ENCODE measurements around the gene TMEM208.

The TMEM208 gene

DNA sequence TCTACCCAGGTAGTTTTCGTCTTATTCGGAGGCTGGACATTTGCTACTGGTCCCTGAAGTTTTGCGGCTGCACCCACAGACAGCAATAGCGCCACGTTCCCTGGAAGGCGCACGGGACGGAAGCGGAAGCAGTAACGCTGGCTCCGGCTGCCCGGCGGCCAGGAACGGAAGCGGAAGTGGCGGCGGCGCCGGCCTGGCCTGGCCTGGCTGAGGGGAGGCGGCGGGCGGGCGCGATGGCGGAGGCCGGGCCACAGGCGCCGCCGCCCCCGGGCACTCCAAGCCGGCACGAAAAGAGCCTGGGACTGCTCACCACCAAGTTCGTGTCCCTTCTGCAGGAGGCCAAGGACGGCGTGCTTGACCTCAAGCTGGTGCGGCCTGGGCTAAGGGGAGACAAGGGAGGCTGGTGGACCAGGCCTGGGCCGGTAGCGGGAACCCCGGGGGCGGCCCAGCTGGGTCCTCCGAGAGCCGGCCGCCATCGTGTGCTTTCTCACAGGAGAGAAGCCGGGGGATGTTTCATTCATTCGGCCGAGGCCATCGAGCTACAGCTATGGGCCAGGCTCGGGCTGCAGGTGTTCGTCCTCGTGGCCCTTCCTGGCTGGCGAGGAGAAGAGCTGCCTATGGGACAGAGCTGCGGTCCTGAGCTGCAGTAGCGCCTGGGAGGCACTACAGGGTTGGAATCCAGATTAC, 34.8 kb upstream of the TMEM208 start, which contains the start of gene E2F4:
E2F4 (plus strand) TSS at position 161 of the 687 bp plus-strand sequence; CDS start at position 234, 73 bp downstream.
- DNase-seq = peak; percentile 84

DNA sequence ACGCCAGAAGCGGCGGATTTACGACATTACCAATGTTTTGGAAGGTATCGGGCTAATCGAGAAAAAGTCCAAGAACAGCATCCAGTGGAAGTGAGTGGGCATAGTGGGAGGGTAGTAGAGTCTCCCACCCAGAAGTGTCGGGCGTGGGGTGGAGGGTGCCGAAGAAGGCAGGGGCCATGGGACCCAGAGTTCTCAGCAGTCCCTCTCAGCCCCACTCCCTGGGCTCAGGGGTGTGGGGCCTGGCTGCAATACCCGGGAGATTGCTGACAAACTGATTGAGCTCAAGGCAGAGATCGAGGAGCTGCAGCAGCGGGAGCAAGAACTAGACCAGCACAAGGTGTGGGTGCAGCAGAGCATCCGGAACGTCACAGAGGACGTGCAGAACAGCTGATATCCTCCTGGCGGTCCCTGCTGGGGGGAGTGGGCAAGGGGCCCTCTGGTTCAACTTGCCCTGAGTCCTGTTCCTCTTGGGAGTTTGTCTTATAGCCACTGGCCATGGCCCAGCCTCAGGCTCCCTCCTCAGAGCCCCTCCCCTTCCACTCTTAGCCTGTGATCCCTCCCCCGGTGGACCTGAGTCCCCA, 34.1 kb upstream of the TMEM208 start:
- DNase-seq = no peak

DNA sequence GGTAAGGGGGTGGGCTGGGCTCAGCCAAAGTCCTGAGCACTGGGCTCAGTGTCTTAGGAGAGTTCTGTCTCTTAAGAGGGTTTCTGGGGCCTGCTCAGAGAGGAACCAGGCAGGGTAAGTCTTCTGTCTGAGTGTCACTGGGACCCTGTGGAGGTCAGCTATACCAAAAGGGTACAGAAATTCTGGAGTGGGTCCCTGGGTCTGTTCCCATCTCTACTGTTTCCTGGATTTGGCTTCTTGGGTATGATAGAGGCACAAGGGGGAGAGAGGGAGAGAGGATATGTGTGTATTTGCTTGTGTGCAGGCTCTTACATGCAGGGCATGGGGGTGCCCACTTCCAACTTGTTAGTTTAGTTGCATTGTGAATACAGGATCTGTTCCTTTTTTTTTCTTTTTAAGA, 33.4 kb upstream of the TMEM208 start:
- no peak for DNase-seq

DNA sequence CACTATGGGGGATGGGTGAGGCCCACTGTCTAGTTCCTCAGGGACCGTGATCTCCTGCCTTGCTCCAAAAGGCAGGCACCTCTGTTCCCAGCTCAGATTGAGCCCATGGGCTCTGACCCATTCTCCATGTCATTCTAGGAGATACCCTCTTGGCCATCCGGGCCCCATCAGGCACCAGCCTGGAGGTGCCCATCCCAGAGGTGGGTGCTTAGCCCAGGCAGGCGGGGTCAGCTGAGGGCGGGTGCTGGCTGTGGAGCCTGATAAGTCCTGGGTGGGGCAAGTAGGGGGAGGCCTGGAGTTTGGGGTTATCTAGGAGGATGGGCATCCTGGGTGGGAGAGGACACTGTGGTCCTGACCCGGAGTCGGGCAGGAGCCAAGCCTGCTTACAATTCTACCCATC, 32.7 kb upstream of the TMEM208 start:
- no peak for DNase-seq

DNA sequence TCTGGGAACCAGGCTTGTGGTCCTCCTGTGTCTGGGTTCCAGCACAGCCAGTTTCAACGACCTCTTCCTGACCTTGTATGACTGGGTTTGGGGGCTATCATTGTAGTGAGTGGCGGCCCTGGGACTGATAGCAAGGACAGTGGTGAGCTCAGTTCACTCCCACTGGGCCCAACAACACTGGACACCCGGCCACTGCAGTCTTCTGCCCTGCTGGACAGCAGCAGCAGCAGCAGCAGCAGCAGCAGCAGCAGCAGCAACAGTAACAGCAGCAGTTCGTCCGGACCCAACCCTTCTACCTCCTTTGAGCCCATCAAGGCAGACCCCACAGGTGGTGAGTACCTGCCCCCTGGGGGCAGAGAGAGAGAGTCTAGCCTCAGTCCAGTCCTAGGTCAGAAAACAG, 31.3 kb upstream of the TMEM208 start:
- no peak for DNase-seq

DNA sequence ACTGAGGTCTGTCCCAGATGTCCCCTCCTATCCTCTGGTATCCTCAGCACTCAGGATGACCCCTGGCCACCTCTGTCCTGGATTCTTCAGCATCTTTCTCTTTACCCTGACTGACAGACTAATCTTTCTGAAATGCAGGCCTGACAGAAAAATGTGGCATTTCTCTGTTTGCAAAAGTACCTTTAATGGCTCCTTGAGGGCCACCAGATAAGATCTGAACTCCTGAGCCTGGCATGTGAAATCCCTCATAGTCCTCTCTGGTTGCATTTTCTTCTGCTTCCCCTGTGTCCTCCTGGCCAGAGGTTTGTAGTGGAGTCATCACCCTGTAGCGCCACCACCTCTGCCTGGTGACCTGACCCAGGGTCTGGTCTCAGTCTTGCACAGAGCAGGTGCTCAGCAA, 30.0 kb upstream of the TMEM208 start:
- no peak for DNase-seq

DNA sequence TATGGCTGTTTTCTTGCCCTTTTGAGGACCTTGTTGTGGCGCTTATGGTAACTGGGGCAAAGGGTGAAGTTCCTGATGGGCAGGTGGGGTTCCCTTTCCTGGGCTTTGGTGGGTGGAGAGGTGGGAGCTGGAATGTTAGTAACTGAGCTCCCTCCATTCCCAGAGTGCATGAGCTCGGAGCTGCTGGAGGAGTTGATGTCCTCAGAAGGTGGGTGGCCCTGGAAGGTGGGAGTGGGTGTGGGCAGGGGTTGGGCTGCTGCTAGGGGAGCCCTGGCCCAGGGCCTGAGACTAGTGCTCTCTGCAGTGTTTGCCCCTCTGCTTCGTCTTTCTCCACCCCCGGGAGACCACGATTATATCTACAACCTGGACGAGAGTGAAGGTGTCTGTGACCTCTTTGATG, 29.2 kb upstream of the TMEM208 start:
- DNase-seq = no peak

DNA sequence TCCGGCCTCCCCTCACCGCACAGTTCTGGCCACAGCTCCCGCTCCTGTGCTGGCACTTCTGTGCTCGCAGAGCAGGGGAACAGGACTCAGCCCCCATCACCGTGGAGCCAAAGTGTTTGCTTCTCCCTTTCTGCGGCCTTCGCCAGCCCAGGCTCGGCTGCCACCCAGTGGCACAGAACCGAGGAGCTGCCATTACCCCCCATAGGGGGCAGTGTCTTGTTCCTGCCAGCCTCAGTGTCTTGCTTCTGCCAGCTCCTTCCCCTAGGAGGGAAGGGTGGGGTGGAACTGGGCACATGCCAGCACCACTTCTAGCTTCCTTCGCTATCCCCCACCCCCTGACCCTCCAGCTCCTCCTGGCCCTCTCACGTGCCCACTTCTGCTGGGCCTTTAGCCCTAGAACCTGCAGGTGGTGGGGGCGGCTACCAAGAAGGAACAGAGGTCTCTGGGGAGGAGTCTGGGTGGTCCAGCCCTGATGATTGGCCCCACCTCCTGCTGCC, 28.6 kb upstream of the TMEM208 start:
- no peak for DNase-seq

DNA sequence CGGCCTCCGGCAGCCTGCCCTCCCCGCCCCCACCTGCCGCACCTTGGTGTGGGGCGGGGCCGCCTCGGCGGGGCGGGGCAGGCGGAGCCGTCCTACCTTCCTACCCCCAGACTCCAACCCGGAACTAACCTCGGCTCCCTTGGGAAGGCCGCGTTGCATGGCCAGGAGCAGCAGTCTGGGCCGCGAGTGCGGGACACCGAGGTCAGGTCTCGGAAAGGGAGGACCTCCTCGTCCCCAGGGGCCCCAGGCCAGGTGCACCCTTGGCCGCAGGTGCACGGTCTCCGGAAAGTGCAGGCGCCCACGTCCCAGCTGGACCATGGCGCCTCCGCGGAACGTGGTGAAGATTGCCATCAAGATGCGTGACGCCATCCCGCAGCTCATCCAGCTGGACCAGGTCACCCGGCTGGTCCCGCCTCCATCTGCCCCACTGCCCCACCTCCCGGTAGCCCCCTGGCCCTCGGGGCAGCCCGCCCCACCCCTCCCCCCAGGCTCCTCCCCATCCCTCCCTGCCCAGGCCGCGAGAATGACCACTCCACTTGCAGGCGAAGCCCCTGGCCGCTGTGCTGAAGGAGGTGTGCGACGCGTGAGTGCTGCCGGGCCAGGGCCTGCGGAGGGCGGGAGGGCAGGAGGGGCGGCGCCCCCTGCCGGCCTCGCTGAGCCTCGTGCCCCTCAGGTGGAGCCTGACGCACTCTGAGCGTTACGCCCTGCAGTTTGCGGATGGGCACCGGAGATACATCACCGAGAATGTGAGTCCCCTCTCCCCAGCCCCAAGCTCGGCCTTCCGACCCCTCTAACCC, 27.7 kb upstream of the TMEM208 start, which contains the start of gene ELMO3:
ELMO3 (plus strand) TSS at position 121 of the 797 bp plus-strand sequence; CDS start at position 317, 196 bp downstream.
- no peak for DNase-seq

DNA sequence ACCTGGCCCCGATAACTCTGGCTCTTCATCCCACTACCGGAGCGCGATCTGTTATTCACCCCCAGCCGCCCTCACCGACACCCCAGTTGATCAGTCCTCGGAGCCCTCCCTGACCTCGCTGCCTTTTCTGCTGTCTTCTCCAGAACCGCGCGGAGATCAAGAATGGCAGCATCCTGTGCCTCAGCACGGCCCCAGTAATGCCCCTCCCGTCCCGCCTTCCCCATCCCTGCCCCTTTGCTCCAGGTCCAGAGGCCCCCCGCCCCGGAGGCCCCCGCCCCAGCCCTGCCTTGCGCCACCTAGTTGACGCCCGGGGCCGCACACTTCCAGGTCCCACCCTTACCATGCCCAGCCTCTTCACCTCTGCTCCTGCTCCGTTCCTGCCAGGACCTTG, 27.1 kb upstream of the TMEM208 start:
- DNase-seq = no peak

DNA sequence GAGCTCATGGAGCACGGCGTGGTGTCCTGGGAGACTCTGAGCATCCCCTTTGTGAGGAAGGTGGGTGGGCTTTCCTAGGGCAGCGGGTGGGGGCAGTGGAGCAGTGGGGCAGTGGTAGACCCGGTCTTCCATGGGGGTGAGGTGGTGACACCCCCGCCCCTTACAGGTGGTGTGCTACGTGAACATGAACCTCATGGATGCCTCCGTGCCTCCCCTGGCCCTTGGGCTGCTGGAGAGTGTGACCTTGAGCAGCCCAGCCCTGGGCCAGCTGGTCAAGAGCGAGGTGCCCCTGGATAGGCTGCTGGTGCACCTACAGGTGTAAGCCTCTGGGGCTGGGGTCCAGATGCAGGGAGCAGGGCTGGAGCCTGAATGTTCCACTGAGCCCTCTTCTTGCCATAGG, 26.4 kb upstream of the TMEM208 start:
- DNase-seq = no peak

DNA sequence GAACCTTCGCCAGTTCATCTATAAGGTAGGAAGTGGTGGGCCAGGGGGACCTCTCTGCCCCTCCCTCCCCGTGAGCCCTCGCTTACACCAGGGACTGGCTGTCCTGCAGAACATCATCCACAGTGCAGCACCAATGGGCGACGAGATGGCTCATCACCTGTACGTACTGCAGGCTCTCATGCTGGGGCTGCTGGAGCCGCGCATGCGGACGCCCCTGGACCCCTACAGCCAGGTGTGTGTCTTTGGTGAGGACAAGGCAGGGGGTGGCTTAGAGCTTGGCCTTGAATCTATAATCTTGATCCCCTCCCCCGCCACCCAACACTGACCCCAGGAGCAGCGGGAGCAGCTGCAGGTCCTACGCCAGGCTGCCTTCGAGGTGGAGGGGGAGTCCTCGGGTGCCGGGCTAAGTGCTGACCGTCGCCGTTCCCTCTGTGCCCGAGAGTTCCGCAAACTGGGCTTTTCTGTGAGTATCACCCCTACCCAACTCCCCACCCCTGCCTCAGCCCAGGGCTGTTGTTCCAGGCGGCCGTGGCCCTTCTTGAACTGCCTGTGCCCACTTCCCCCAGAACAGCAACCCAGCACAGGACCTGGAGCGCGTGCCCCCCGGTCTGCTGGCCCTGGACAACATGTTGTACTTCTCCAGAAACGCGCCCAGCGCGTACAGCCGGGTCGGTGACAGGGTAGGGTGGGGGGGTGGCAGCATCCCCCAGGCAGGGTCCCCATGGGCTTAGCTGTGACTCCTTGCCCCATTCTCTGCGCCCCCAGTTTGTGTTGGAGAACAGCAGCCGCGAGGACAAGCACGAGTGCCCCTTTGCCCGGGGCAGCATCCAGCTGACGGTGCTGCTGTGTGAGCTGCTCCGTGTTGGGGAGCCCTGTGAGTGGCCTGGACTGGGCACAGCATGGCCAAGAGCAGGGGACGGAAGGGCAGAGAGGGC, 25.3 kb upstream of the TMEM208 start:
- no peak for DNase-seq

DNA sequence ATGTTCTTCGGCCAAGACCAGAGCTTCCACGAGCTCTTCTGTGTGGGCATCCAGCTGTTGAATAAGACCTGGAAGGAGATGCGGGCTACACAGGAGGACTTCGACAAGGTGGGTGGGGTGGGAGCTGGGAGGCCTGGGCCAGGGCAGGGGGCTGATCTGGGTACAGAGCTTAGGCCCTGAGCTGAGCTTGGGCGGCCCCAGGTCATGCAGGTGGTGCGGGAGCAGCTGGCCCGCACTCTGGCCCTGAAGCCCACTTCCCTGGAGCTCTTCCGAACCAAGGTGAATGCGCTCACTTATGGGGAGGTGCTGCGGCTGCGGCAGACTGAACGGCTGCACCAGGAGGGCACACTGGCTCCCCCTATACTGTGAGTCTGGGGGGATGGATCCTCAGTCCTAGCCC, 24.5 kb upstream of the TMEM208 start:
- no peak for DNase-seq

DNA sequence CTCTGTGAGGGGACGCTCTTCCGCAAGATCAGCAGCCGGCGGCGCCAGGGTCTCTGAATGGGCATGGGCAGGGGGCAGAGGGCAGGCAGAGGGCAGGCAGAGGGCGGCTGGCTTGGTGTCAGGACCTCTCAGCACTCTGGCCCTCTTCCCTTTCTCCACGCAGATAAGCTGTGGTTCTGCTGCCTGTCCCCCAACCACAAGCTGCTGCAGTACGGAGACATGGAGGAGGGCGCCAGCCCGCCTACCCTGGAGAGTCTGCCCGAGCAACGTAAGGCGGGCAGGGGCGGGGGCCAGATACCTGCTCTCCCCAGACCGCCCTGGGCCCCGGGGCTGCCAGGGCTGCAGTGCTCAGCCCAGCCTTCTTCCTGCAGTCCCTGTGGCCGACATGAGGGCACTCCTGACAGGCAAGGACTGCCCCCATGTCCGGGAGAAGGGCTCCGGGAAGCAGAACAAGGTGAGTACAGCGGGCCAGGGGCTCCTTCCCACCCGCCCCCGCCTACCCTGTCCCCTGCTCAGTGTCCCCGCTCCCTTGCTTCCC, 23.9 kb upstream of the TMEM208 start:
- DNase-seq = no peak

DNA sequence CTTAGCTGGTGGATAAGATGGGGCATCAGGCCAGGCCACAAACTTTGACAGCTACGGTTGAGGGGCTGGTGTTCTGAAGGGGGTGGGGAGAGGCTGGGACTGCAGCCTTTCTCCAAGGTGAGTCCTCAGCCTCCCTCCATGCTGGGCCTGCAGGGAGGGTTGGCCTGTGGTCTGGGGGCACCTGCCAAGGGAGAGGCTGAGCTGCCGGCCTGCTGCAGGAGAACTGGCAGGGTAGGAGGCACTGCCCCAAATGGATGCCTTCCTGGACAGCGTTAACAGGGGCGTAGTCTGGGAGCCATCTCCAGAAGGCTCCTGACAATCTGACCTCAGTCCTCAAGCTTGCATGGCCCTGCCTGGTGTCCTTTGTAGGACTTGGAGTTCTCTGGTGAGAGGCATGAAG, 22.9 kb upstream of the TMEM208 start:
- DNase-seq = no peak

DNA sequence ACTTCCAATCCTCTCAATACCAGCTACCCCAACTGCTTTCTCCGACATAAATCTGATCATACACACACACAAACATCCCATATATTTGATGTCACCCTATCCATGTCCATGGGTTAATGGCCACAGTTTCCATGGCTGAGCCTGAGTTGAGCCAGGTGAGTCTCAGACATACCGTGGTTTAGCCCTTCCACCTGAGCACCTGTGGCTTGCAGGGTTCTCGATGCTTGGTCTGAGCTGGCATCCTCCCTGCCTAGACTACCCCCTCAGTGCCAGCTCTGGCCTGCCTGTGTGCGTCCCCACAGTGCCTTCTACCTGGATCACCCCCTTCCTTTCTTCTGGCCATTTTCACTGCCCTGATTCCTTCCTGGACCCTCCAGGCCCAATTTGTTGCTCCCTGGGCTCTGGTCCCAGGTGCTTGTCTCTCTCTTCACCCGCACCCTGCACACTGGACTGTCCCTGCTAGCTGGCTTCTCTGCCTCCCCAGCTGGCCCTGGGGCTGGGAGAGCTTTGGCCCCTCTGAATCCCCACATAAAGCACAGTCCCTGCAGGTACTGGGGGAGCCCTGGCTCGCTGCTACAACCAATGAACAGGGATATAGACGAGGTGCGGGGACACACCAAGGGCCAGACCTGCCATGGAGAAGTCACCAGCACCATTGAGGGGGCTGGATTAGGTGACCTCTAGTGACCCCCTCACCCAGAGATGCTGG, 20.6 kb upstream of the TMEM208 start:
- DNase-seq = no peak

DNA sequence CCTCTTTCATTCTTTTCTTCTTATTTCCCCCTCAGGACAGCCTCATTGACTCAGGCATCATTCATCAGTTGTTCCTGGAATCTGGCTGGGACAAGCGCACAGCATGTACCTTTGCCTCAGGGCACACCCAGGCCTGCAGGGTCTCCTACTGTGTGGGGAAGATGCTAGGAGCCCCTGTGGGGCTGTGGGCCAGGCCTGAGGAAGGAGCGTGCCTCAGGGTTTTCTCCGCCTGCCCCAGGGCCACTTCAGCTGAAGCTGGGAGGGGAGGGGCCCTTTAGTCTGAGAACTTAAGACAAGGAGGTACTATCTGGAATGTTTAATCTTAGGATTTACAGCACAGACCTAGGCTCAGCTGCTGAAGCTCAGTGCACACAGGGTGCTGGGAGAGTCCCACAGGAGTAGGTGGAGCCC, 20.1 kb upstream of the TMEM208 start:
- DNase-seq = no peak

DNA sequence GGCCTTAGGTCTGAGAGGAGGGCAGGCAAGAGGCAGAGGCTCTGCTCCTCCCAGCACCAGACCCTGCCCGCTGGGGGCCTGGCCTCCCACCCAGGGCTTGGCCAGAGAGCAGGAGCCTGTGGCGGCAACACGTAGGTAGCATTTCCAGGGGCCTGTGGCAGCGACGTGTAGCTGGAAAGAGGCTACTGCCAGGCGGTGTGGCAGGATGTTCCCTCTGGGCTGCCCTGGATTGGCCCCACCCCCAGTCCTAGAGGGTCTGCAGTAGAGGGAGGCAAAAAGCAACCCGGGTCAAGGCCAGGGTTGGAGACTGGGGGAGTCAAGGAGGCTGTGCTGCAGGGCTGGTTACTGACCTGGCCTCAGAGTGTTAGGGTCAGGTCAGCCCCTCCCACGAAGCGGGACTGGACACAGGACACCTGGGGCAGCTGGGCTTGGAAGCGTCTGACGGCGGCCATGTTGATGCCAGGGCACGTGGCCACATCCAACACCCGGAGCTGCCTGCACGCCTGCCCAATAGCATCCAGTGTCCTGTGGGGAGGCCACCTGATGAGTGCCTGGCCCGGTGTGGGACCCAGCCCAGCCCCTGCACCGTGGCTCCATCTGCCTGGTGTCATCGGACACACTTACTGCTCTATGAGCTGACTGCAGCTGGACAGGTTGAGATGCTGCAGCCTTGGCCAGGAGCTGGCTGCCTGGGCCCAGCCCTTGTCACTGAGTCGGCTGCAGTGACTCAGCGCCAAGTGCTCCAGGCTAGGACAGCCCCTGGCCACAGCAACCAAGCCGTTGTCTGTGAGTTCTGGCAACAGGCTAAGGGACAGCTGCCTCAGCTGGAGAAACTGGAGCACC, 19.5 kb upstream of the TMEM208 start:
- DNase-seq = no peak

DNA sequence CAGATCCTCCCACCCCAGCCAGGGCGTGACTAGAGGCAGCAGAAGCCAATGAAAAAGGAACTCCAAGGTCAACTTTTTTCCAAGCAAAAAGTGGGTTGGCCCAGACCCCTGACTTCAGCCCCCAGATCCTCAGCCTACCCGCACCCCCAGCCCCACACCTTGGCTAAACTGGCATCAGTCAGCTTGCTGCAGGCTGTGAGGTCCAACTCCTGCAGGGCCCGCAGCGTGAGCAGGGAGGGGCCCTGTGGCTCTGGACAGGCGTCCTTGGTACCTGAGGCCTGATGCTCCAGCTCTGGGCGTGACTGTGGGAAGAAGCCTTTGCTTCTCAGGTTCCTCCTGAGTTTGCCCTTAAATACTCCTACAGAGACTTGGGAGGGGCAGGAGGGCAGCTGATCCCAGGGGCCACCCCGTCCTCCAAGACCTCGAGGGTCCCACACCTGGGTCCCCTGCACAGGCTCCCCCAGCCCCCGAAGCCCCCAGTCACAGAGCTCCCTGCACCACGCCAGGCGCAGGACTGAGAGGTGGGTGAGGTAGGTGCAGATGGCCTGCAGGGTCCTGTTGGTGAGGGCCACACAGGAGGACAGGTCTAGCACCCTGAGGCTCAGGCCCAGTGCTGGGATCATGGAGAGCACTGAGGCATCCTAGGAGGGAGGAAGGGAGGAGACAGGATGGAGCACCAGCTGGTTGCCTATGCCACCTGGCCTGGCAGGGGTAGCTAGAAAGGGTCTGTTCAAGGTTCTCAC, 18.6 kb upstream of the TMEM208 start:
- DNase-seq = no peak

DNA sequence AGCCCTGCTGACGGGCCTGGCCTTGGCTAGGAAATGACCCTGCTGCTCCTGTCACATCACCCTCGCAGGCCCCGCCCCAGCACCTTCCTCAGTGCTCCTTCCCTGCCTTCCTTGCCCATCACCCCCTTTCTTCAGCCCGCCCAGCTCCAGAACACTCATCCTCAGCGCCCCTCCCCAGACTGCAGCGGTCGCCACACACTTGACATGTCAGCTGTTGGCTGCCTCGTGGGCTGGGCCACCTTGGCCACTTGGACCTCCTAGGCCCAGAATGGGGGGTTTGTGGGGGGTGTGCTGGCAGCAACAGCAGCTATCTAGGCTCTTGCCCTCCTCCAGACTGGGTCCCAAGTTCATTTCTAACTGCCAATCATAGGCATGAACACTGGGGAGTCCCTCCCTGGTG, 17.4 kb upstream of the TMEM208 start:
- DNase-seq = no peak

All from activated gamma-delta T cell treated with Interleukin-2 at 50 U/mL for 16 hours (primary cell).